ENCODE data around the gene ZBTB5. TPM values are rescaled to one million over a fixed set of nuclear protein-coding genes. Genes with fewer than 3 reads are reported as not detected.

Gene ZBTB5
- total and polyA plus RNA-seq, 9 of the 15 experiments (the other 6 are each of a cell fraction or from before 2014, with no cell fraction given): 2.3 to 43.2 (median 15.5) TPM

DNA sequence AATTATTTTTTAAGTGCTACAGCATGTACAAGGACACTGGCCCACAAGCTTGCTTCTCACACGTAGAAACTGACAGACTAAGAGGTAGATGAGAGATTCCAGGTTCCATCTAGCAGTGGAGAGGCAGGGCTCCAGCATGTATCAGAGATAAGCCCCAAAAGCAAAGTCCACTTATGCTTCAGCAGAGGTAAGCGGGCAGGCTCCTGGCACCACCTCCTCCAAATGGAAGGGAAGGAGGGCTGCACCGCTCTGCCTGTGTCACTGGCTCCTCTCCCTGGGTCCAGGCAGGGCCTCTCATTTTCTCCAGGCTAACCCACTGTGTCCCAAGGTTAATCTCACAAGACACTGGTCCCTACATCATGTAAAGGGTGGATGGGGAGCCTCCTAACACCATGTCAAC lies 26.9 kb downstream of the ZBTB5 start (continued):
- TF ChIP-seq, protein P1, sequence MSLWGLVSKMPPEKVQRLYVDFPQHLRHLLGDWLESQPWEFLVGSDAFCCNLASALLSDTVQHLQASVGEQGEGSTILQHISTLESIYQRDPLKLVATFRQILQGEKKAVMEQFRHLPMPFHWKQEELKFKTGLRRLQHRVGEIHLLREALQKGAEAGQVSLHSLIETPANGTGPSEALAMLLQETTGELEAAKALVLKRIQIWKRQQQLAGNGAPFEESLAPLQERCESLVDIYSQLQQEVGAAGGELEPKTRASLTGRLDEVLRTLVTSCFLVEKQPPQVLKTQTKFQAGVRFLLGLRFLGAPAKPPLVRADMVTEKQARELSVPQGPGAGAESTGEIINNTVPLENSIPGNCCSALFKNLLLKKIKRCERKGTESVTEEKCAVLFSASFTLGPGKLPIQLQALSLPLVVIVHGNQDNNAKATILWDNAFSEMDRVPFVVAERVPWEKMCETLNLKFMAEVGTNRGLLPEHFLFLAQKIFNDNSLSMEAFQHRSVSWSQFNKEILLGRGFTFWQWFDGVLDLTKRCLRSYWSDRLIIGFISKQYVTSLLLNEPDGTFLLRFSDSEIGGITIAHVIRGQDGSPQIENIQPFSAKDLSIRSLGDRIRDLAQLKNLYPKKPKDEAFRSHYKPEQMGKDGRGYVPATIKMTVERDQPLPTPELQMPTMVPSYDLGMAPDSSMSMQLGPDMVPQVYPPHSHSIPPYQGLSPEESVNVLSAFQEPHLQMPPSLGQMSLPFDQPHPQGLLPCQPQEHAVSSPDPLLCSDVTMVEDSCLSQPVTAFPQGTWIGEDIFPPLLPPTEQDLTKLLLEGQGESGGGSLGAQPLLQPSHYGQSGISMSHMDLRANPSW (CRISPR knock-in tag; IDR thresholded peaks at IDR 0.05): no peak
- TF ChIP-seq BDP1 (IDR thresholded peaks at IDR 0.05; ENCODE audit: insufficient read depth, insufficient read length) (no peak), ZNF212 (CRISPR knock-in tag; IDR thresholded peaks at IDR 0.05) (no peak), WHSC1 (IDR thresholded peaks at IDR 0.05; ENCODE audit: low read length) (peak; percentile 71), JUN (IDR thresholded peaks at IDR 0.05; ENCODE audit: borderline replicate concordance, low read depth, low read length) (no peak), JUN (CRISPR knock-in tag; IDR thresholded peaks at IDR 0.05; ENCODE audit: borderline replicate concordance) (no peak), JUNB (CRISPR knock-in tag; conservative IDR thresholded peaks at IDR 0.05) (no peak)
- TF ChIP-seq, protein P2, sequence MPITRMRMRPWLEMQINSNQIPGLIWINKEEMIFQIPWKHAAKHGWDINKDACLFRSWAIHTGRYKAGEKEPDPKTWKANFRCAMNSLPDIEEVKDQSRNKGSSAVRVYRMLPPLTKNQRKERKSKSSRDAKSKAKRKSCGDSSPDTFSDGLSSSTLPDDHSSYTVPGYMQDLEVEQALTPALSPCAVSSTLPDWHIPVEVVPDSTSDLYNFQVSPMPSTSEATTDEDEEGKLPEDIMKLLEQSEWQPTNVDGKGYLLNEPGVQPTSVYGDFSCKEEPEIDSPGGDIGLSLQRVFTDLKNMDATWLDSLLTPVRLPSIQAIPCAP (CRISPR knock-in tag; IDR thresholded peaks at IDR 0.05; ENCODE audit: borderline replicate concordance): no peak

DNA sequence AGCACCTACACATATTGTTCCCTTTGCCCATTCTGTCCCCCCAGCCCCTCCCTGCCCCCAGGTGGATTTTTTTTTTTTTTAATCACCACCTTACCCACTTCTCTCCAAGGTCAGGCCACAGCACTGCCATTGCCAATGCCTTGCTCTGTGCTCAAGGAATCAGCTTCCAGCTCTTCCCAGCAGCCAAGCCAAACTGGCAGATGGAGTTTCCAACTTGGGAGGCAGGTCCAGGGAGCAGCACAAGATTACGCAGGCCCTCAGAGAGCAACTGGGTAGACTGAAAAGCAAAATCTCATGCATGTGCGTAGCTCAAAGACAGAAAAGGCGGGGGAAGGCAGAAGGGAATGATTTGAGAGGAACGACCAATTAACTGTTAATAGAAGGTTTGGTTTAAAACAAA lies 27.6 kb downstream of the ZBTB5 start:
- H3K9ac ChIP-seq (ENCODE audit: insufficient read depth in 1 of 2, low read depth in 2 of 2, low read length in 2 of 2): no peak overlapping the region
- FAIRE-seq: no peak
- POLR2A ChIA-PET: interaction anchor here (1.0 to 2.6 kb wide), 4 partner anchors 12 to 27 kb away, joined by 3 to 9 read pairs (median 4); no protein-coding TSS in a partner anchor
- no peak for DNase-seq (ENCODE audit: extremely low read depth in 1 of 4, low spot score in 3 of 4)
- H2AFZ ChIP-seq (ENCODE audit: low read depth, low read length): no peak overlapping the region
- CTCF ChIA-PET (ENCODE audit: low intra/inter-chr PET ratio): no interaction called here
- peaks cover 12% of the 10 kb centered on the region; the same call in 1 of the 2 replicates for H4K20me1 ChIP-seq (replicated peaks; ENCODE audit: control insufficient read depth, insufficient read depth, low read length)
- H3K27me3 ChIP-seq (ENCODE audit: control insufficient read depth in 2 of 2, insufficient read depth in 2 of 2, low read length in 2 of 2): no peaks in the 10 kb centered on the region
- H3K36me3 ChIP-seq (ENCODE audit: control insufficient read depth, insufficient read depth, low read length): peaks cover 99% of the 10 kb centered on the region
- H3K9me1 ChIP-seq (ENCODE audit: control insufficient read depth, insufficient read depth, low read length): no peaks in the 10 kb centered on the region
- in situ Hi-C loops (cut with MboI): no loop called here
- BruUV-seq (replicated peaks): no TSS peak
- H3K4me1 ChIP-seq (replicated peaks in 1 of 2; ENCODE audit: control insufficient read depth in 2 of 2, insufficient read depth in 2 of 2, low read length in 2 of 2): no peaks in the 10 kb centered on the region; a peak in 1 of 5 replicates
- ATAC-seq: no peak
- intact Hi-C loops (cut with micrococcal nuclease): no loop called here
- 97% methylated on average over 4 of the region's 4 CpGs for WGBS (ENCODE audit: insufficient coverage, low coverage, missing lambda C conversion rate)
- no peak overlapping the region for H3K27ac ChIP-seq (ENCODE audit: extremely low read depth, low read depth, low read length)
- H3K9me3 ChIP-seq (replicated peaks; ENCODE audit: control insufficient read depth, insufficient read depth, low read depth, low read length): no peaks in the 10 kb centered on the region
- H3K4me2 ChIP-seq (ENCODE audit: insufficient read depth, low read length): no peak overlapping the region
- H3K4me3 ChIP-seq: no peak overlapping the region
- peaks cover 15% of the 10 kb centered on the region; the same call in 2 of the 3 replicates for H3K79me2 ChIP-seq (ENCODE audit: control insufficient read depth, insufficient read depth, low read length)
- TF ChIP-seq NFATC3 (IDR thresholded peaks at IDR 0.05) (no peak), RBM15 (IDR thresholded peaks at IDR 0.05; ENCODE audit: insufficient read depth, low read length) (no peak), KDM5B (IDR thresholded peaks at IDR 0.05; ENCODE audit: insufficient replicate concordance, low read depth, low read length) (no peak), ZC3H4 (CRISPR knock-in tag; IDR thresholded peaks at IDR 0.05; ENCODE audit: borderline replicate concordance) (no peak), CEBPG (CRISPR knock-in tag; IDR thresholded peaks at IDR 0.05) (no peak), CEBPG (tag; conservative IDR thresholded peaks at IDR 0.05 in 1 of 2, IDR thresholded peaks at IDR 0.05 in 1 of 2) (no peak), CBX5 (IDR thresholded peaks at IDR 0.05; ENCODE audit: borderline replicate concordance, low read depth) (no peak), MCM2 (IDR thresholded peaks at IDR 0.05; ENCODE audit: low read depth) (no peak), ZNF764 (CRISPR knock-in tag; IDR thresholded peaks at IDR 0.05; ENCODE audit: low read depth) (no peak), ZNF184 (CRISPR knock-in tag; IDR thresholded peaks at IDR 0.05) (no peak), RUNX1 (IDR thresholded peaks at IDR 0.05; ENCODE audit: low read depth) (no peak)
- TF ChIP-seq, protein P3, sequence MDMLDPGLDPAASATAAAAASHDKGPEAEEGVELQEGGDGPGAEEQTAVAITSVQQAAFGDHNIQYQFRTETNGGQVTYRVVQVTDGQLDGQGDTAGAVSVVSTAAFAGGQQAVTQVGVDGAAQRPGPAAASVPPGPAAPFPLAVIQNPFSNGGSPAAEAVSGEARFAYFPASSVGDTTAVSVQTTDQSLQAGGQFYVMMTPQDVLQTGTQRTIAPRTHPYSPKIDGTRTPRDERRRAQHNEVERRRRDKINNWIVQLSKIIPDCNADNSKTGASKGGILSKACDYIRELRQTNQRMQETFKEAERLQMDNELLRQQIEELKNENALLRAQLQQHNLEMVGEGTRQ (CRISPR knock-in tag; IDR thresholded peaks at IDR 0.05): no peak

Measured in K562 (cell line).